Smooth muscle cell (in vitro differentiated cells): ENCODE measurements around the gene OR5M11. TPM values are rescaled to one million over a fixed set of nuclear protein-coding genes. Genes with fewer than 3 reads are reported as not detected.

Source experiments
- DNase-seq: peaks from one replicate; lab custom pipeline; 2025; ENCODE audit not compliant: unreplicated experiment; lab: John Stamatoyannopoulos, UW
- H2AFZ ChIP-seq: fragments of 200-600 bp; sonication (generic); 2 replicates; pipeline ENCODE4 v1.6.0; 2016; ENCODE audit warnings: antibody characterized with exemption, low read depth, mild to moderate bottlenecking
- H3F3A ChIP-seq: fragments of 200-600 bp; sonication (generic); 2 replicates; pipeline ENCODE4 v1.6.0; 2017; ENCODE audit warnings: antibody characterized with exemption, low read depth
- H3K27ac ChIP-seq: fragments of 200-600 bp; sonication (generic); 2 replicates; pipeline ENCODE4 v1.5.1; 2016; ENCODE audit warnings: low read depth, mild to moderate bottlenecking
- H3K27me3 ChIP-seq: fragments of 200-600 bp; sonication (generic); 2 replicates; pipeline ENCODE4 v1.6.1; 2016; ENCODE audit warnings: low read depth, mild to moderate bottlenecking
- H3K36me3 ChIP-seq: fragments of 200-600 bp; sonication (generic); 2 replicates; pipeline ENCODE4 v1.5.1; 2016; ENCODE audit warnings: low read depth
- H3K4me1 ChIP-seq: fragments of 200-600 bp; sonication (generic); 2 replicates; pipeline ENCODE4 v1.5.1; 2016; ENCODE audit warnings: low read depth
- H3K4me2 ChIP-seq: fragments of 200-600 bp; sonication (generic); 2 replicates; pipeline ENCODE4 v1.6.0; 2016; ENCODE audit warnings: mild to moderate bottlenecking
- H3K4me3 ChIP-seq: fragments of 200-600 bp; sonication (generic); 2 replicates; pipeline ENCODE4 v1.5.1; 2016; ENCODE audit warnings: mild to moderate bottlenecking
- H3K79me2 ChIP-seq: fragments of 200-600 bp; sonication (generic); 2 replicates; pipeline ENCODE4 v1.6.0; 2016; ENCODE audit warnings: low read depth, mild to moderate bottlenecking
- H3K9ac ChIP-seq: fragments of 200-600 bp; sonication (generic); 2 replicates; pipeline ENCODE4 v1.6.0; 2016; ENCODE audit warnings: low read depth
- H3K9me3 ChIP-seq: fragments of 200-600 bp; sonication (generic); replicated peaks from 2 replicates; pipeline ENCODE4 v1.5.1; 2016; ENCODE audit warnings: low read depth
- H4K20me1 ChIP-seq: fragments of 200-600 bp; sonication (generic); 2 replicates; pipeline ENCODE4 v1.6.0; 2016; ENCODE audit warnings: low read depth
- CTCF ChIP-seq: fragments of 200-600 bp; sonication (generic); IDR thresholded peaks from 2 replicates; pipeline ENCODE4 v1.5.1; 2017; ENCODE audit warnings: borderline replicate concordance, mild to moderate bottlenecking, antibody characterized with exemption; ENCODE audit not compliant: insufficient read depth, poor library complexity, severe bottlenecking
- WGBS: methylation state at CpG from one replicate; pipeline ENCODE4 v1.1.7; 2016; ENCODE audit warnings: low lambda C conversion rate; 5-methylcytosine and 5-hydroxymethylcytosine counted together
- polyA plus RNA-seq: library from polyadenylated mRNA; unstranded; fragments of >200 nt; fragmentation: Nextera tagmentation; extraction: Ambion mirVana; gene quantifications from 2 replicates; pipeline ENCODE4 v1.2.1, GENCODE V29; 2016
- total RNA-seq: library from RNA; depleted of rRNA; stranded (reverse); fragments of >200 nt; gene quantifications from 2 replicates; pipeline ENCODE4 v1.2.3, GENCODE V29; 2014

Gene OR5M11
- total and polyA plus RNA-seq, 2 experiments from 2014 or later, result not detected

GRCh38 chr11:56545531-56545930 lies 2.5 kb upstream of the OR5M11 start:
- no peaks in the 10 kb centered on the region for H3K36me3 ChIP-seq
- 87% methylated on average over 6 of the region's 6 CpGs for WGBS
- no peaks in the 10 kb centered on the region for H3K27me3 ChIP-seq
- no peak overlapping the region for H2AFZ ChIP-seq
- H3F3A ChIP-seq, result no peaks in the 10 kb centered on the region
- no peak overlapping the region for H3K9ac ChIP-seq
- no peak overlapping the region for H3K27ac ChIP-seq
- H3K9me3 ChIP-seq, result no peaks in the 10 kb centered on the region
- no peaks in the 10 kb centered on the region for H4K20me1 ChIP-seq
- H3K4me3 ChIP-seq, result no peak overlapping the region
- no peaks in the 10 kb centered on the region for H3K79me2 ChIP-seq
- H3K4me1 ChIP-seq, result no peaks in the 10 kb centered on the region
- no peak for DNase-seq
- no peak overlapping the region for H3K4me2 ChIP-seq
- no peak for TF ChIP-seq CTCF

GRCh38 chr11:56543739-56544138 lies 682 bp upstream of the OR5M11 start:
- H3K36me3 ChIP-seq, result no peaks in the 10 kb centered on the region
- no peak for TF ChIP-seq CTCF
- WGBS, result 97% methylated on average over 1 of the region's 1 CpG

GRCh38 chr11:56533054-56533740 lies 9.9 kb downstream of the OR5M11 start:
- Histone ChIP-seq H3K4me3 (no peak overlapping the region), H3K4me1 (no peaks in the 10 kb centered on the region), H3K36me3 (no peaks in the 10 kb centered on the region), H3K79me2 (no peaks in the 10 kb centered on the region), H3F3A (no peaks in the 10 kb centered on the region), H4K20me1 (no peaks in the 10 kb centered on the region), H3K9ac (no peak overlapping the region), H2AFZ (no peak overlapping the region), H3K27me3 (no peaks in the 10 kb centered on the region), H3K9me3 (no peaks in the 10 kb centered on the region), H3K27ac (no peak overlapping the region), H3K4me2 (no peak overlapping the region)
- WGBS, result 82% methylated on average over 3 of the region's 3 CpGs
- no peak for TF ChIP-seq CTCF
- DNase-seq, result no peak

More at GRCh38 chr11:56543739-56544138, 682 bp upstream of the OR5M11 start:
- no peaks in the 10 kb centered on the region for H3F3A ChIP-seq
- H3K4me1 ChIP-seq, result no peaks in the 10 kb centered on the region
- no peaks in the 10 kb centered on the region for H3K9me3 ChIP-seq
- no peak for DNase-seq
- H3K9ac ChIP-seq, result no peak overlapping the region
- H3K27me3 ChIP-seq, result no peaks in the 10 kb centered on the region
- H3K27ac ChIP-seq, result no peak overlapping the region
- H3K79me2 ChIP-seq, result no peaks in the 10 kb centered on the region
- H4K20me1 ChIP-seq, result no peaks in the 10 kb centered on the region
- H3K4me2 ChIP-seq, result no peak overlapping the region
- no peak overlapping the region for H2AFZ ChIP-seq
- no peak overlapping the region for H3K4me3 ChIP-seq

- DNase-seq, result no peak
- H2AFZ ChIP-seq, result no peak overlapping the region
- H3K27me3 ChIP-seq, result no peaks in the 10 kb centered on the region
- H3K27ac ChIP-seq, result no peak overlapping the region
- H3K79me2 ChIP-seq, result no peaks in the 10 kb centered on the region
- no peaks in the 10 kb centered on the region for H3K4me1 ChIP-seq
- no peak overlapping the region for H3K9ac ChIP-seq
- H4K20me1 ChIP-seq, result no peaks in the 10 kb centered on the region
- H3F3A ChIP-seq, result no peaks in the 10 kb centered on the region
- 86% methylated on average over 2 of the region's 2 CpGs for WGBS
- H3K4me3 ChIP-seq, result no peak overlapping the region
- H3K4me2 ChIP-seq, result no peak overlapping the region
- no peaks in the 10 kb centered on the region for H3K36me3 ChIP-seq
- H3K9me3 ChIP-seq, result no peaks in the 10 kb centered on the region
- no peak for TF ChIP-seq CTCF
These were observed 11.2 kb downstream of the OR5M11 start for GRCh38 chr11:56531856-56532255.
